LNCaP clone FGC (cell line): Measurements from ENCODE around the gene CYB5R3.
"Not testable (repeated sequence)": the region's sequence is repeated elsewhere in the genome, so short reads cannot be mapped to it uniquely, and the experiment has no call there.

Source experiments
- DNase-seq: peaks from one replicate; pipeline ENCODE4 v3.0.0-alpha.2; 2011; ENCODE audit warnings: low read depth
- H3K4me3 ChIP-seq: 2 replicates; pipeline ENCODE4 v1.5.1; 2011; ENCODE audit warnings: mild to moderate bottlenecking, low read depth, low read length, control low read depth
- CTCF ChIP-seq: IDR thresholded peaks from 2 replicates; pipeline ENCODE4 v1.5.1; 2012; ENCODE audit warnings: mild to moderate bottlenecking; ENCODE audit not compliant: control insufficient read depth, insufficient read depth; ENCODE audit errors: extremely low read depth

CYB5R3 gene

GRCh38 chr22:42608823-42609361 is 40.3 kb downstream of the CYB5R3 start:
- H3K4me3 ChIP-seq = no peak overlapping the region
- DNase-seq = no peak
- no peak for TF ChIP-seq CTCF

GRCh38 chr22:42608136-42608822 is 40.9 kb downstream of the CYB5R3 start:
- no peak for TF ChIP-seq CTCF
- no peak for DNase-seq
- H3K4me3 ChIP-seq = no peak overlapping the region

GRCh38 chr22:42607641-42608040 is 41.6 kb downstream of the CYB5R3 start:
- not testable (repeated sequence) for DNase-seq, H3K4me3 ChIP-seq

GRCh38 chr22:42604403-42604802 is 44.8 kb downstream of the CYB5R3 start:
- DNase-seq = no peak
- no peak overlapping the region for H3K4me3 ChIP-seq
- no peak for TF ChIP-seq CTCF

GRCh38 chr22:42603427-42603826 is 45.8 kb downstream of the CYB5R3 start:
- no peak for TF ChIP-seq CTCF
- DNase-seq = no peak

GRCh38 chr22:42602470-42602869 is 46.7 kb downstream of the CYB5R3 start:
- DNase-seq = no peak
- no peak overlapping the region for H3K4me3 ChIP-seq

More at GRCh38 chr22:42603427-42603826, 45.8 kb downstream of the CYB5R3 start:
- H3K4me3 ChIP-seq = no peak overlapping the region

More at GRCh38 chr22:42602470-42602869, 46.7 kb downstream of the CYB5R3 start:
- no peak for TF ChIP-seq CTCF
